Upper lobe of left lung (tissue), 6 donors: ENCODE measurements around the gene ANAPC7. TPM values are rescaled to one million over a fixed set of nuclear protein-coding genes. Genes with fewer than 3 reads are reported as not detected.
"Not testable (repeated sequence)": the region's sequence is repeated elsewhere in the genome, so short reads cannot be mapped to it uniquely, and the experiment has no call there.

Experiments used
- ATAC-seq, 2 donors: fragments of 200-7000 bp; cut with Tn5 transposase; one replicate each; pipeline ENCODE4 v1.9.1; 2022; ENCODE audit warnings: mild to moderate bottlenecking in 2 of 2, moderate library complexity in 2 of 2; ENCODE audit not compliant: low FRiP score in 2 of 2
- DNase-seq, 2 donors: peaks; one replicate each; pipeline ENCODE4 v3.0.0-alpha.2; 2019 to 2020
- H3K27ac ChIP-seq, 4 donors: fragments of 200-600 bp; sonication (generic); one replicate each; pipeline ENCODE4 v1.5.1; 2016 to 2019
- H3K27me3 ChIP-seq, 4 donors: fragments of 200-600 bp; sonication (generic); one replicate each; pipeline ENCODE4 v1.5.1; 2017 to 2019
- H3K36me3 ChIP-seq, 4 donors: fragments of 200-600 bp; sonication (generic); one replicate each; pipeline ENCODE4 v1.5.1; 2016 to 2019
- H3K4me1 ChIP-seq, 4 donors: fragments of 200-600 bp; sonication (generic); one replicate each; pipeline ENCODE4 v1.5.1; 2018 to 2019
- H3K4me3 ChIP-seq, 4 donors: fragments of 200-600 bp; sonication (generic); one replicate each; pipeline ENCODE4 v1.5.1; 2017 to 2019; ENCODE audit warnings: mild to moderate bottlenecking in 2 of 4, moderate library complexity in 1 of 4
- H3K9me3 ChIP-seq, 4 donors: fragments of 200-600 bp; sonication (generic); one replicate each; pipeline ENCODE4 v1.5.1; 2018 to 2019
- CTCF ChIP-seq, 6 experiments: fragments of 450-650 bp in 4 of 6; fragments of 200-600 bp in 2 of 6; sonication (generic) in 2 of 6; IDR thresholded peaks; one replicate each; pipeline ENCODE4 v1.5.1; 2016 to 2019; ENCODE audit warnings: antibody characterized with exemption in 6 of 6
- EP300 ChIP-seq, 4 donors: sonication (generic); formaldehyde crosslinking; IDR thresholded peaks; one replicate each; pipeline ENCODE4 v1.5.1; 2017; ENCODE audit warnings: antibody characterized with exemption in 4 of 4, control low read depth in 2 of 4
- POLR2A ChIP-seq, 4 donors: fragments of 450-650 bp; IDR thresholded peaks; one replicate each; pipeline ENCODE4 v1.5.1; 2016 to 2017; ENCODE audit warnings: antibody characterized with exemption in 4 of 4, mild to moderate bottlenecking in 2 of 4
- POLR2AphosphoS5 ChIP-seq, 2 donors: sonication (generic); formaldehyde crosslinking; IDR thresholded peaks; one replicate each; pipeline ENCODE4 v1.5.1; 2017; ENCODE audit warnings: antibody characterized with exemption in 2 of 2
- WGBS, 2 donors: methylation state at CpG; one replicate each; pipeline ENCODE4 v1.1.5; 2017 to 2018; 5-methylcytosine and 5-hydroxymethylcytosine counted together
- total RNA-seq, 6 donors: library from RNA; depleted of rRNA in 4 of 6; stranded (reverse); fragments of >200 nt in 4 of 6; gene quantifications; one replicate each; pipeline versions ENCODE4 v1.1.0 to v1.2.1, GENCODE V29; 2016 to 2021
- donor health status: DM: no; HTN: no; CAD: no; lungs with moderate emphysema.
- donor health status: DM: no; HTN: yes; CAD: no; lungs with severe emphysema.

Gene ANAPC7
- total RNA-seq, 6 donors from 2014 or later = 33.5 to 90.1 (median 43.1) TPM

DNA sequence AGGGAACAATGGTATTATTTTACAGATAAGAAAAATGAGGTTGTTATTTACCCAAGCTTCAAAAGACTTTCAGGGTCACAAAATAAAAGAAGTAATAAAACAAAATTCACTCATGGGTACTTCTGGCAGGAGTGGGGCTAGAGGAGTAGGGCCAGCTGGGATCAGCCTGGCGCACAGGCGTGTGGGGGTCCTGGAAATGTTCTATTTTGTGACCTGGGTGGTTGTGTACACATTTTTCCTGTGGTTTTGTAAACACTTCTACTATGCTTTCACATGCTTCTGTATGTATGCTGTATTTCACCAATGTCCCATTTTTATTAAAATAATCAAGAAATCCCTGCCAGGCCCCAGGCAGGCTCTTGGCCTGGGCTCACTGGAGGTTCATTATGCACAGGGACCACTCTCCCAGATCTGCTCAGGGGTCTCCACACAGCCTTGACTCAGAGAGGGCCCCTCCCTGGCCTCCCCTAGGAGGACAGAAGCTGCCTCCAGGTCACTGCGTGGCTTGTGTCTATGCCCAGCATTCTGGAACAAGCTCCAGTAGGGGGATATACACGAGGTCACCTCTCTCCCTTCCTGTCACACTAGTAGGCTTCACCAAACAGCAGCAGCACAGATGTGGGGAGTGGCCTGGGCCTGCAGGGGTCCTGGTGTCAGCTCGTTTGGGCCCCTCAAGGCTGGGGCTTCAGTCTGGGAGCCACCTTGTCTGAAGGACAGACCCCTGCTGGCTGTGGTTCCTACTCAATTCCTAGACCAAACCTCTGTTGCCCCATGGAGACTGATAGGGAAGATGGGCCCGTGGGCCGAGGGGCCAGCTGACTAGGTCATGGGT is 37.8 kb downstream of the ANAPC7 start:
- WGBS, 2 donors = 57 to 61% methylated on average over 6 to 7 of the region's 7 CpGs
- Histone ChIP-seq H3K36me3 (peaks cover 0 to 8% (median 0%) of the 10 kb centered on the region in 4 donors), H3K27ac (peak overlapping the region in 1 of 4 donors; percentile 26), H3K27me3 (no peaks in the 10 kb centered on the region), H3K4me3 (no peak overlapping the region), H3K4me1 (peaks cover 0 to 6% (median 4%) of the 10 kb centered on the region in 4 donors), H3K9me3 (no peaks in the 10 kb centered on the region)
- DNase-seq (no peak), ATAC-seq (peak in 1 of 2 donors; percentile 5)
- TF ChIP-seq POLR2A (IDR thresholded peaks at IDR 0.05) (no peak), EP300 (IDR thresholded peaks at IDR 0.05) (no peak), POLR2AphosphoS5 (IDR thresholded peaks at IDR 0.05) (no peak), CTCF (IDR thresholded peaks at IDR 0.05) (no peak)

GRCh38 chr12:110361216-110361615 is 42.3 kb downstream of the ANAPC7 start:
- DNase-seq = no peak
- peaks cover 0 to 4% (median 0%) of the 10 kb centered on the region in 4 donors for H3K4me1 ChIP-seq
- H3K9me3 ChIP-seq = no peaks in the 10 kb centered on the region
- TF ChIP-seq CTCF (IDR thresholded peaks at IDR 0.05) = no peak
- no peak for TF ChIP-seq POLR2A (IDR thresholded peaks at IDR 0.05)
- no peak for TF ChIP-seq EP300 (IDR thresholded peaks at IDR 0.05)
- no peak for TF ChIP-seq POLR2AphosphoS5 (IDR thresholded peaks at IDR 0.05)
- WGBS, 2 donors = 81 to 95% methylated on average over 1 of the region's 1 CpG
- no peak for ATAC-seq
- H3K27ac ChIP-seq = no peak overlapping the region
- no peak overlapping the region for H3K4me3 ChIP-seq
- H3K27me3 ChIP-seq = no peaks in the 10 kb centered on the region
- H3K36me3 ChIP-seq = no peaks in the 10 kb centered on the region

DNA sequence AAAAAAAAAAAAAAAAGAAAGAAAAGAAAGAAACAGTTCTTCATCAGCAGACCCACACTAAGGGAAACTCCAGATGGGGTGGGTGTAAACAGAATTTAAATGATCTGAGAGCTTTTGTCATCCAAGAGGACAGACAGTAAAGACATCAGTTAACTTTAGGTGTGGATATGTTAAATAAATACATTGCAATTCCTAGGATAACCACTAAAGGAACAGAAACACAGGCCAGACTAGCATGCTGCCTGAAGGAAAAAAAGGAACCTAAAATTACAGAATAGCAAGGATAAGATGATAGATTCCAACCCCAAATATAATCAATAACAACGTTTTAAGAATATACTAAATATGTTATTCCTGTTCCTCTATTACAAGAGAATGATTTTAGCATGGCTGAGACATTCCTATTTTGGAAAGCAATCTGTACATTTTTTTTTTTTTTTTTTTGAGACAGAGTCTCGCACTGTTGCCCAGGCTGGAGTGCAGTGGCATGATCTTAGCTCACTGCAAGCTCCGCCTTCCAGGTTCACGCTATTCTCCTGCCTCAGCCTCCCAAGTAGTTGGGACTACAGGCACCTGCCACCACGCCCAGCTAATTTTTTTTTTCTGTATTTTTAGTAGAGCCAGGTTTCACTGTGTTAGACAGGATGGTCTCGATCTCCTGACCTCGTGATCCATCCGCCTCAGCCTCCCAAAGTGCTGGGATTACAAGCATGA is 45.0 kb downstream of the ANAPC7 start:
- WGBS, 2 donors = 87 to 88% methylated on average over 8 of the region's 8 CpGs
- not testable (repeated sequence) for H3K9me3 ChIP-seq, H3K27ac ChIP-seq, H3K27me3 ChIP-seq, ATAC-seq, H3K36me3 ChIP-seq, DNase-seq, H3K4me3 ChIP-seq, H3K4me1 ChIP-seq
- peak in 3 of 6 experiments; percentile 13 to 24 (median 14) for TF ChIP-seq CTCF (IDR thresholded peaks at IDR 0.05)

- Histone ChIP-seq H3K4me3 (no peak overlapping the region), H3K27ac (no peak overlapping the region), H3K36me3 (peaks cover 0 to 7% (median 2%) of the 10 kb centered on the region in 4 donors), H3K9me3 (no peaks in the 10 kb centered on the region), H3K27me3 (no peaks in the 10 kb centered on the region), H3K4me1 (peaks cover 0 to 9% (median 6%) of the 10 kb centered on the region in 4 donors)
- ATAC-seq = no peak
- TF ChIP-seq CTCF (IDR thresholded peaks at IDR 0.05) (peak in 2 of 6 experiments; percentile 7 to 10), POLR2AphosphoS5 (IDR thresholded peaks at IDR 0.05) (no peak), EP300 (IDR thresholded peaks at IDR 0.05) (no peak)
- 28 to 51% methylated on average over 3 of the region's 3 CpGs for WGBS, 2 donors
- DNase-seq = no peak
Measured at GRCh38 chr12:110355073-110355472, 48.4 kb downstream of the ANAPC7 start.
